NCI-H69 (cell line): ENCODE results near the gene PTPRN2.

Experiments
- DNase-seq: peaks from one replicate; lab custom pipeline; 2025; lab: John Stamatoyannopoulos, UW

Gene PTPRN2

GRCh38 chr7:157620616-157621015 lies 967.0 kb downstream of the PTPRN2 start:
- DNase-seq, result no peak

- no peak for DNase-seq
These were observed 967.7 kb downstream of the PTPRN2 start for GRCh38 chr7:157619753-157620525.

- no peak for DNase-seq
These were observed 968.6 kb downstream of the PTPRN2 start for GRCh38 chr7:157618823-157619606.

GRCh38 chr7:157618091-157618726 lies 969.4 kb downstream of the PTPRN2 start:
- DNase-seq, result no peak

- no peak for DNase-seq
These were observed 970.2 kb downstream of the PTPRN2 start for GRCh38 chr7:157617401-157617800.

GRCh38 chr7:157616931-157617330 lies 970.7 kb downstream of the PTPRN2 start:
- no peak for DNase-seq

GRCh38 chr7:157616426-157616825 lies 971.2 kb downstream of the PTPRN2 start:
- no peak for DNase-seq

GRCh38 chr7:157615852-157616251 lies 971.8 kb downstream of the PTPRN2 start:
- no peak for DNase-seq

GRCh38 chr7:157615101-157615817 lies 972.4 kb downstream of the PTPRN2 start:
- DNase-seq, result no peak

- no peak for DNase-seq
These were observed 973.1 kb downstream of the PTPRN2 start for GRCh38 chr7:157614457-157615020.

- no peak for DNase-seq
These were observed 973.9 kb downstream of the PTPRN2 start for GRCh38 chr7:157613575-157614322.

GRCh38 chr7:157612664-157613561 lies 974.7 kb downstream of the PTPRN2 start:
- DNase-seq, result peak; percentile 79

GRCh38 chr7:157612009-157612663 lies 975.5 kb downstream of the PTPRN2 start:
- no peak for DNase-seq

- no peak for DNase-seq
These were observed 976.3 kb downstream of the PTPRN2 start for GRCh38 chr7:157611341-157611740.

GRCh38 chr7:157610671-157611295 lies 976.8 kb downstream of the PTPRN2 start:
- DNase-seq, result no peak

- DNase-seq, result no peak
These were observed 977.5 kb downstream of the PTPRN2 start for GRCh38 chr7:157609932-157610640.

- DNase-seq, result no peak
These were observed 978.1 kb downstream of the PTPRN2 start for GRCh38 chr7:157609516-157609915.

GRCh38 chr7:157607218-157607617 lies 980.4 kb downstream of the PTPRN2 start:
- DNase-seq, result no peak
